B cell (primary cell): ENCODE results near the gene LAMA4. TPM values are rescaled to one million over a fixed set of nuclear protein-coding genes. Genes with fewer than 3 reads are reported as not detected.

ENCODE experiments used
- ATAC-seq: fragments of 200-7000 bp; cut with Tn5 transposase; one replicate; pipeline ENCODE4 v1.10.0; 2021; ENCODE audit warnings: low read depth, mild to moderate bottlenecking, moderate number of reproducible peaks, moderate library complexity
- CTCF ChIA-PET: fragments of 350-600 bp; sonication (Branson Sonifier 250); formaldehyde crosslinking; loops from one replicate; lab custom pipeline; 2021; ENCODE audit warnings: antibody characterized with exemption, inconsistent platforms; lab: Charles Lee
- POLR2A ChIA-PET: fragments of 350-600 bp; sonication (Branson Sonifier 250); formaldehyde crosslinking; loops from one replicate; lab custom pipeline; 2021; ENCODE audit warnings: antibody characterized with exemption; lab: Charles Lee
- DNase-seq: peaks from one replicate; pipeline ENCODE4 v3.0.0; 2013
- H2AFZ ChIP-seq: 2 replicates; pipeline ENCODE4 v1.6.1; 2012; ENCODE audit warnings: mild to moderate bottlenecking, low read depth, low read length; ENCODE audit not compliant: insufficient read depth, poor library complexity, severe bottlenecking
- H3K27ac ChIP-seq, 2 donors: 1 replicate in 1 of 2; 2 replicates in 1 of 2; pipeline ENCODE4 v1.5.1; 2012 to 2013; ENCODE audit warnings: low read length in 2 of 2, mild to moderate bottlenecking in 2 of 2, moderate library complexity in 1 of 2
- H3K27me3 ChIP-seq, 4 experiments: fragments of 200-600 bp in 1 of 4; sonication (generic) in 1 of 4; replicated peaks in 1 of 4; 1 replicate in 2 of 4; 2 replicates in 2 of 4; pipeline versions ENCODE4 v1.6.1 to v1.7.0; 2013 to 2016; ENCODE audit warnings: low read length in 3 of 4, mild to moderate bottlenecking in 2 of 4, mixed read lengths in 1 of 4, moderate library complexity in 1 of 4; ENCODE audit not compliant: insufficient read depth in 4 of 4, control insufficient read depth in 3 of 4; ENCODE audit errors: control extremely low read depth in 1 of 4
- H3K36me3 ChIP-seq, 2 experiments: replicated peaks in 1 of 2; 1 replicate in 1 of 2; 2 replicates in 1 of 2; pipeline versions ENCODE4 v1.6.1 to v1.7.1; 2013; ENCODE audit warnings: low read length in 1 of 2; ENCODE audit not compliant: insufficient read depth in 2 of 2, control insufficient read depth in 1 of 2; ENCODE audit errors: control extremely low read depth in 1 of 2, extremely low read depth in 1 of 2
- H3K4me1 ChIP-seq, 2 donors: fragments of 200-600 bp in 1 of 2; sonication (generic) in 1 of 2; 1 replicate in 1 of 2; 2 replicates in 1 of 2; pipeline versions ENCODE4 v1.5.1 to v1.6.1; 2013 to 2017; ENCODE audit warnings: low read length in 2 of 2; ENCODE audit not compliant: control insufficient read depth in 2 of 2, insufficient read depth in 2 of 2
- H3K4me2 ChIP-seq: replicated peaks from 2 replicates; pipeline ENCODE3; 2012; ENCODE audit warnings: mild to moderate bottlenecking, low read depth, low read length; ENCODE audit not compliant: poor library complexity, severe bottlenecking
- H3K4me3 ChIP-seq, 5 experiments: fragments of 200-600 bp in 1 of 5; sonication (generic) in 1 of 5; 1 replicate in 3 of 5; 2 replicates in 2 of 5; pipeline versions ENCODE4 v1.5.1 to v1.7.0; 2011 to 2016; ENCODE audit warnings: low read length in 4 of 5, mild to moderate bottlenecking in 4 of 5, low read depth in 2 of 5, control low read depth in 1 of 5, moderate library complexity in 1 of 5; ENCODE audit not compliant: insufficient read depth in 1 of 5; ENCODE audit errors: control extremely low read depth in 1 of 5, extremely low read depth in 1 of 5
- H3K79me2 ChIP-seq: fragments of 200-600 bp; sonication (generic); one replicate; pipeline ENCODE4 v1.6.0; 2016; ENCODE audit warnings: low read length; ENCODE audit not compliant: control insufficient read depth, insufficient read depth
- H3K9ac ChIP-seq: fragments of 200-600 bp; sonication (generic); 2 replicates; pipeline ENCODE4 v1.6.1; 2017; ENCODE audit warnings: mild to moderate bottlenecking, low read length, moderate library complexity
- H3K9me3 ChIP-seq, 3 donors: one replicate each; pipeline versions ENCODE4 v1.6.1 to v1.7.1; 2013; ENCODE audit warnings: low read length in 2 of 3; ENCODE audit not compliant: control insufficient read depth in 2 of 3, insufficient read depth in 1 of 3; ENCODE audit errors: control extremely low read depth in 1 of 3
- H4K20me1 ChIP-seq: 2 replicates; pipeline ENCODE4 v1.6.0; 2012; ENCODE audit warnings: mild to moderate bottlenecking, low read length; ENCODE audit not compliant: insufficient read depth, control insufficient read depth, poor library complexity, severe bottlenecking
- H3K27ac Mint-ChIP-seq: one replicate; pipeline ENCODE4 v1.8.0; 2021; ENCODE audit warnings: mixed read lengths
- H3K27me3 Mint-ChIP-seq: one replicate; pipeline ENCODE4 v1.8.0; 2021; ENCODE audit warnings: mixed read lengths
- H3K4me1 Mint-ChIP-seq: one replicate; pipeline ENCODE4 v1.8.0; 2021; ENCODE audit warnings: mixed read lengths
- H3K4me3 Mint-ChIP-seq: one replicate; pipeline ENCODE4 v1.8.0; 2021; ENCODE audit warnings: mixed read lengths
- H3K9me3 Mint-ChIP-seq: one replicate; pipeline ENCODE4 v1.8.0; 2022; ENCODE audit warnings: mixed read lengths; ENCODE audit not compliant: insufficient read depth
- EZH2 ChIP-seq: IDR thresholded peaks from 2 replicates; pipeline ENCODE4 v1.6.1; 2012; ENCODE audit warnings: borderline replicate concordance, low read depth, mild to moderate bottlenecking, moderate library complexity, low read length; ENCODE audit not compliant: insufficient read depth, poor library complexity, severe bottlenecking
- WGBS: methylation state at CpG from one replicate; pipeline ENCODE4 v1.1.5; 2013; ENCODE audit warnings: missing lambda C conversion rate; ENCODE audit not compliant: insufficient coverage; 5-methylcytosine and 5-hydroxymethylcytosine counted together
- intact Hi-C: fragments of 100-400 bp; cut with micrococcal nuclease; formaldehyde crosslinking; loops from one replicate; pipeline ENCODE4 v1.10.0; 2022
- polyA plus RNA-seq: library from polyadenylated mRNA; depleted of rRNA; stranded (reverse); fragments of >200 nt; gene quantifications from 2 replicates; pipeline ENCODE4 v1.2.3, GENCODE V29; 2012
- total RNA-seq, 2 donors: library from RNA; stranded (reverse); fragments of 120-200 nt in 1 of 2; gene quantifications; 1 replicate in 1 of 2; 2 replicates in 1 of 2; pipeline versions ENCODE4 v1.2.3 to v1.2.4, GENCODE V29; 2013 to 2022
- TF ChIP-seq, protein P1 (sequence below): fragments of 200-600 bp; IDR thresholded peaks from one replicate; pipeline ENCODE4 v1.8.0; 2022; ENCODE audit warnings: antibody characterized with exemption, mild to moderate bottlenecking

The LAMA4 gene
- total and polyA plus RNA-seq, 2 donors (not counting 1 experiment from before 2014, with no cell fraction given): not detected

GRCh38 chr6:112195166-112195565 is 59.2 kb downstream of the LAMA4 start:
- POLR2A ChIA-PET: no interaction called here
- H3K36me3 ChIP-seq: no peaks in the 10 kb centered on the region
- H3K4me1 Mint-ChIP-seq: no peaks in the 10 kb centered on the region

DNA sequence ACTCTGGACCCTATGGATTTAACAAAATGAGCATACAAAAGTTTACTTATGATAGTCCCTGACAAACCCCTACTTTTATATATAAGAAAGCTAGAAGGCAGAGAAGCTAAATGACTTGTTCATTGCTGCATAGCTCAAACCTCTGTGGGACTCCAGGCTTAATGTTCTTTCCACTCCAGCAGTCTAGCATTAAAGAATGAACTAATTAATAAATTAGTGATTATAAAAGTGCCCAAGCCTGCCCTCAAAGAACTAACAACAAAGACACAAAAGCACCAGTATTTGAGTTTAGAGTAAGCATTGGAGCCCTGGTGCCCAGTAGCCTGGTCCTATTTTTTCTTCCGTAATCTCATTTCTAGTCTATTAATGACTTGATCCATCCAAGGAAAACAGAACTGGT is 59.9 kb downstream of the LAMA4 start:
- peaks cover 21% of the 10 kb centered on the region for H3K27me3 Mint-ChIP-seq
- POLR2A ChIA-PET: no interaction called here
- no peak overlapping the region for H3K27ac Mint-ChIP-seq

More at GRCh38 chr6:112195166-112195565, 59.2 kb downstream of the LAMA4 start:
- Mint-ChIP-seq H3K9me3 (no peaks in the 10 kb centered on the region), H3K27ac (no peak overlapping the region), H3K27me3 (peaks cover 17% of the 10 kb centered on the region), H3K4me3 (no peak overlapping the region)
- no peaks in the 10 kb centered on the region for H3K4me1 ChIP-seq
- TF ChIP-seq, protein P1, sequence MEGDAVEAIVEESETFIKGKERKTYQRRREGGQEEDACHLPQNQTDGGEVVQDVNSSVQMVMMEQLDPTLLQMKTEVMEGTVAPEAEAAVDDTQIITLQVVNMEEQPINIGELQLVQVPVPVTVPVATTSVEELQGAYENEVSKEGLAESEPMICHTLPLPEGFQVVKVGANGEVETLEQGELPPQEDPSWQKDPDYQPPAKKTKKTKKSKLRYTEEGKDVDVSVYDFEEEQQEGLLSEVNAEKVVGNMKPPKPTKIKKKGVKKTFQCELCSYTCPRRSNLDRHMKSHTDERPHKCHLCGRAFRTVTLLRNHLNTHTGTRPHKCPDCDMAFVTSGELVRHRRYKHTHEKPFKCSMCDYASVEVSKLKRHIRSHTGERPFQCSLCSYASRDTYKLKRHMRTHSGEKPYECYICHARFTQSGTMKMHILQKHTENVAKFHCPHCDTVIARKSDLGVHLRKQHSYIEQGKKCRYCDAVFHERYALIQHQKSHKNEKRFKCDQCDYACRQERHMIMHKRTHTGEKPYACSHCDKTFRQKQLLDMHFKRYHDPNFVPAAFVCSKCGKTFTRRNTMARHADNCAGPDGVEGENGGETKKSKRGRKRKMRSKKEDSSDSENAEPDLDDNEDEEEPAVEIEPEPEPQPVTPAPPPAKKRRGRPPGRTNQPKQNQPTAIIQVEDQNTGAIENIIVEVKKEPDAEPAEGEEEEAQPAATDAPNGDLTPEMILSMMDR: no peak
- TF ChIP-seq EZH2: no peak
- H2AFZ ChIP-seq: no peak overlapping the region
- ATAC-seq: no peak
- intact Hi-C loops: no loop called here
- no peaks in the 10 kb centered on the region for H4K20me1 ChIP-seq
- peaks cover 0 to 4% (median 0%) of the 10 kb centered on the region in 4 experiments for H3K27me3 ChIP-seq
- no peak overlapping the region for H3K4me2 ChIP-seq
- H3K27ac ChIP-seq: no peak overlapping the region
- CTCF ChIA-PET: interaction anchor here (1.4 to 1.6 kb wide), 2 partner anchors 15 to 32 kb away, joined by 3 to 4 read pairs; no protein-coding TSS in a partner anchor
- no peak for DNase-seq
- H3K9ac ChIP-seq: no peak overlapping the region
- H3K79me2 ChIP-seq: no peaks in the 10 kb centered on the region
- H3K9me3 ChIP-seq: no peaks in the 10 kb centered on the region
- no CpG with 5 or more reads among the region's 3 CpGs for WGBS
- H3K4me3 ChIP-seq: no peak overlapping the region

More for the DNA sequence above, 59.9 kb downstream of the LAMA4 start:
- Mint-ChIP-seq H3K4me3 (no peak overlapping the region), H3K9me3 (no peaks in the 10 kb centered on the region), H3K4me1 (no peaks in the 10 kb centered on the region)
- no CpG with 5 or more reads among the region's 1 CpG for WGBS
- intact Hi-C loops: no loop called here
- no peak overlapping the region for H3K9ac ChIP-seq
- TF ChIP-seq, protein P1: no peak
- TF ChIP-seq EZH2: no peak
- peaks cover 0 to 4% (median 0%) of the 10 kb centered on the region in 4 experiments for H3K27me3 ChIP-seq
- no peak overlapping the region for H3K27ac ChIP-seq
- no peaks in the 10 kb centered on the region for H3K9me3 ChIP-seq
- H2AFZ ChIP-seq: no peak overlapping the region
- H4K20me1 ChIP-seq: no peaks in the 10 kb centered on the region
- no peak overlapping the region for H3K4me3 ChIP-seq
- no peaks in the 10 kb centered on the region for H3K4me1 ChIP-seq
- DNase-seq (no peak), ATAC-seq (no peak)
- H3K4me2 ChIP-seq: no peak overlapping the region
- H3K79me2 ChIP-seq: no peaks in the 10 kb centered on the region
- CTCF ChIA-PET: interaction anchor here (1.6 kb wide), 1 partner anchor 14 kb away, joined by 4 read pairs; no protein-coding TSS in a partner anchor
- no peaks in the 10 kb centered on the region for H3K36me3 ChIP-seq
